Upper lobe of right lung (tissue), 1 donor: ENCODE data around the gene ZNF281. TPM values are rescaled to one million over a fixed set of nuclear protein-coding genes. Genes with fewer than 3 reads are reported as not detected.

Experiments
- ATAC-seq: fragments of 200-7000 bp; cut with Tn5 transposase; one replicate; pipeline ENCODE4 v1.9.1; 2020; ENCODE audit warnings: mild to moderate bottlenecking, moderate library complexity
- DNase-seq: peaks from one replicate; pipeline ENCODE4 v3.0.0-alpha.2; 2020
- H3K27ac ChIP-seq: fragments of 200-600 bp; one replicate; pipeline ENCODE4 v1.8.0; 2022
- H3K27me3 ChIP-seq: fragments of 200-600 bp; one replicate; pipeline ENCODE4 v1.8.0; 2022; ENCODE audit warnings: mild to moderate bottlenecking
- H3K36me3 ChIP-seq: fragments of 200-600 bp; one replicate; pipeline ENCODE4 v1.8.0; 2022
- H3K4me1 ChIP-seq: fragments of 200-600 bp; one replicate; pipeline ENCODE4 v1.8.0; 2022
- H3K4me3 ChIP-seq: fragments of 200-600 bp; one replicate; pipeline ENCODE4 v1.8.0; 2022; ENCODE audit warnings: mild to moderate bottlenecking
- H3K9me3 ChIP-seq: fragments of 200-600 bp; one replicate; pipeline ENCODE4 v1.8.0; 2022
- intact Hi-C: fragments of 100-400 bp; cut with DNase I; formaldehyde crosslinking; loops from one replicate; pipeline ENCODE4 v1.11.0; 2022
- long read RNA-seq: library from polyadenylated mRNA; unstranded; transcript quantifications from one replicate; pipeline ENCODE4 v2.0.0, GENCODE V29; 2021
- total RNA-seq: library from RNA; stranded (reverse); fragmentation: NEBNext Ultra II Directional; extraction: Animal tissue kit (Norgen Biotek cat#: 25700); gene quantifications from one replicate; pipeline ENCODE4 v1.2.1, GENCODE V29; 2021
- TF ChIP-seq, protein P1 (sequence below): fragments of 200-600 bp; IDR thresholded peaks from one replicate; pipeline ENCODE4 v1.8.0; 2022; ENCODE audit warnings: antibody characterized with exemption
- donor health status: DM: no; HTN: yes; CAD: no; lungs with severe emphysema.

ZNF281 gene, protein sequence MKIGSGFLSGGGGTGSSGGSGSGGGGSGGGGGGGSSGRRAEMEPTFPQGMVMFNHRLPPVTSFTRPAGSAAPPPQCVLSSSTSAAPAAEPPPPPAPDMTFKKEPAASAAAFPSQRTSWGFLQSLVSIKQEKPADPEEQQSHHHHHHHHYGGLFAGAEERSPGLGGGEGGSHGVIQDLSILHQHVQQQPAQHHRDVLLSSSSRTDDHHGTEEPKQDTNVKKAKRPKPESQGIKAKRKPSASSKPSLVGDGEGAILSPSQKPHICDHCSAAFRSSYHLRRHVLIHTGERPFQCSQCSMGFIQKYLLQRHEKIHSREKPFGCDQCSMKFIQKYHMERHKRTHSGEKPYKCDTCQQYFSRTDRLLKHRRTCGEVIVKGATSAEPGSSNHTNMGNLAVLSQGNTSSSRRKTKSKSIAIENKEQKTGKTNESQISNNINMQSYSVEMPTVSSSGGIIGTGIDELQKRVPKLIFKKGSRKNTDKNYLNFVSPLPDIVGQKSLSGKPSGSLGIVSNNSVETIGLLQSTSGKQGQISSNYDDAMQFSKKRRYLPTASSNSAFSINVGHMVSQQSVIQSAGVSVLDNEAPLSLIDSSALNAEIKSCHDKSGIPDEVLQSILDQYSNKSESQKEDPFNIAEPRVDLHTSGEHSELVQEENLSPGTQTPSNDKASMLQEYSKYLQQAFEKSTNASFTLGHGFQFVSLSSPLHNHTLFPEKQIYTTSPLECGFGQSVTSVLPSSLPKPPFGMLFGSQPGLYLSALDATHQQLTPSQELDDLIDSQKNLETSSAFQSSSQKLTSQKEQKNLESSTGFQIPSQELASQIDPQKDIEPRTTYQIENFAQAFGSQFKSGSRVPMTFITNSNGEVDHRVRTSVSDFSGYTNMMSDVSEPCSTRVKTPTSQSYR
- total RNA-seq, result 19.5 TPM
- long read RNA-seq, full-length matches to known transcripts, result 24 of 45 reads
- long read RNA-seq, partial matches to known transcripts, result 0 of 45 reads
- long read RNA-seq, other reads (novel, unspliced or antisense), result 21 of 45 reads

DNA sequence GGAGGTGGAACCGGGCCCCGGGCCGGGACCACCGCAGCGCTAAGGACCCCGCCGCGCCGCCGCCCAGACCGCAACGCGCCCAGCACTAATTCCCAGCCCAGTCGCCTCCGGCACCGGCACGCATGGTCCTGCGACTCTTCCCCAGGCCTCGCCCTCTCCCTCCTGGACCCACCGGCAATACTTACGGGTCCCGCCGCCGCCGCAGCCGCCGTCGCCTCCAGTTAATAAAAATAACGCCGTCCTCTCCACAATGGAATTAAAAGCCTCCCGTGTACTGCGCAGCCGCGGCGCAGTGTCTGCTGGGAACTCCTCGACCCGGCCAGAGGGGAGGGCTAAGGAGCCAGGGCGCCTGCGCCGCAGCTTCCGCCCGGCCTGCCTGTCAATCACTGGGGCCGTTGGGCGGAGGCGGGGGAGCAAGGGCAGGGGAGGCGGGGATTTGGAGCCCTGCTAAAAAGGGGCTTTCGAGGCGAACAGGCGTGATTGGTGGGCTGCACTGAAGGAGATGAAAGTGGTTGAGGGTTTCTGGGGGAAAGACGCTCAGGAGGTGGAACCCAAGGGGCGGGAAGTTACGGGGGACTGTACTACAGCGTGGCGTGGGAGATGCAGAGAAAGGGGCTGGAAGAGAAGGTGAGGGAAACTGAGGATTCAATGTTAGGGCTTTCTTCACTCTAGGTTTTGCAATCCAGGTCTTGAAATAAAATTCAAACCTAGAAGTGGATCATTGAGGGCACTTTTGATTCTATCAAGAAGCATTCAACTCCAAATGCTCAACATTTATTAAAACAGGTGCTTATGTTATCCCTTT, at the start of gene ZNF281:
Gene ZNF281 (minus strand): TSS at position 276 of the 805 bp plus-strand sequence. CDS start 331 bp downstream, outside the sequence.
- Histone ChIP-seq H3K4me3 (peak within 1 kb of the TSS; percentile 76), H3K27me3 (no peaks in the 10 kb centered on the region), H3K27ac (peak within 1 kb of the TSS; percentile 87), H3K9me3 (no peaks in the 10 kb centered on the region), H3K4me1 (peaks cover 49% of the 10 kb centered on the region), H3K36me3 (no peaks in the 10 kb centered on the region)
- intact Hi-C loops, result no loop called here
- DNase-seq (peak; percentile 98), ATAC-seq (peak; percentile 99)
- TF ChIP-seq, protein P1, sequence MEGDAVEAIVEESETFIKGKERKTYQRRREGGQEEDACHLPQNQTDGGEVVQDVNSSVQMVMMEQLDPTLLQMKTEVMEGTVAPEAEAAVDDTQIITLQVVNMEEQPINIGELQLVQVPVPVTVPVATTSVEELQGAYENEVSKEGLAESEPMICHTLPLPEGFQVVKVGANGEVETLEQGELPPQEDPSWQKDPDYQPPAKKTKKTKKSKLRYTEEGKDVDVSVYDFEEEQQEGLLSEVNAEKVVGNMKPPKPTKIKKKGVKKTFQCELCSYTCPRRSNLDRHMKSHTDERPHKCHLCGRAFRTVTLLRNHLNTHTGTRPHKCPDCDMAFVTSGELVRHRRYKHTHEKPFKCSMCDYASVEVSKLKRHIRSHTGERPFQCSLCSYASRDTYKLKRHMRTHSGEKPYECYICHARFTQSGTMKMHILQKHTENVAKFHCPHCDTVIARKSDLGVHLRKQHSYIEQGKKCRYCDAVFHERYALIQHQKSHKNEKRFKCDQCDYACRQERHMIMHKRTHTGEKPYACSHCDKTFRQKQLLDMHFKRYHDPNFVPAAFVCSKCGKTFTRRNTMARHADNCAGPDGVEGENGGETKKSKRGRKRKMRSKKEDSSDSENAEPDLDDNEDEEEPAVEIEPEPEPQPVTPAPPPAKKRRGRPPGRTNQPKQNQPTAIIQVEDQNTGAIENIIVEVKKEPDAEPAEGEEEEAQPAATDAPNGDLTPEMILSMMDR, result no peak

DNA sequence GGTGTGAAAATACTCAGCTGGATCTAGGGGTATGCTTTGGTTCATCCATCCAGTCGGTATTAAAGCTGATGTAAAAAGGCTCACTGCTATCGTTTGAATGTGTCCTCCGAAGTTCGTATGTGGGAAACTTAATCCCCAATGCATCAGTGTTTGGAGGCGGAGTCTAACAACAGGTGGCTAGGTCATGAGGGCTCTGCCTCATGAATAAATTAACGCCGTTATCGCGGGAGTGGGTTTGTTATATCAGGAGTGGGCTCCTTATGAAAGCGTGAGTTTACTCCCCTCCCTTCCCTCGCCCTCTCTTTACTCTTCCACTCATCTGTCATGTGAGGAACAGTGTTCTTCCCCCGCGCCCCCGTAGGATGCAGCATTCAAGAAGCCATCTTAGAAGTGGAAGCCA, 48.9 kb upstream of the ZNF281 start:
- DNase-seq (no peak), ATAC-seq (no peak)
- TF ChIP-seq, protein P1, result no peak
- no peak overlapping the region for H3K27ac ChIP-seq
- intact Hi-C loops, result no loop called here
- no peaks in the 10 kb centered on the region for H3K27me3 ChIP-seq
- H3K9me3 ChIP-seq, result no peaks in the 10 kb centered on the region
- no peak overlapping the region for H3K4me3 ChIP-seq
- H3K36me3 ChIP-seq, result no peaks in the 10 kb centered on the region
- no peaks in the 10 kb centered on the region for H3K4me1 ChIP-seq

DNA sequence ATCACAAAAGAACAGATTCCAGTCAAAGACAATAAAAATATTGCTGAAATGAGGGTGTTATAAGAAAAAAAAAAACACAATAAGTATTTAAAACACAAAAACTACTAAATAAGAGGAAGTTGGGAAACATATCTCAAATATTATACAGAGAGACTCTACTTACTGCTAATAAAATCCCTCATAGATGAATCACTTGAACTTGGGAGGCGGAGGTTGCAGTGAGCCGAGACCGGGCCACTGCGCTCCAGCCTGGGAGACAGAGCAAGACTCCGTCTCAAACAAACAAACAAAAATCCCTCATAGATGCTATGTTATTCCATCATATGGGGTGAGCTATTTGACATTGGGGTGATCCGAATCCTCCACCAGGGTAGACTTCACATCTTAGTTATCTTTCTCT, 48.0 kb upstream of the ZNF281 start:
- H3K9me3 ChIP-seq, result no peaks in the 10 kb centered on the region
- TF ChIP-seq, protein P1, result no peak
- intact Hi-C loops, result no loop called here
- DNase-seq (no peak), ATAC-seq (no peak)
- no peaks in the 10 kb centered on the region for H3K4me1 ChIP-seq
- no peak overlapping the region for H3K27ac ChIP-seq
- H3K36me3 ChIP-seq, result no peaks in the 10 kb centered on the region
- H3K27me3 ChIP-seq, result no peaks in the 10 kb centered on the region
- no peak overlapping the region for H3K4me3 ChIP-seq

DNA sequence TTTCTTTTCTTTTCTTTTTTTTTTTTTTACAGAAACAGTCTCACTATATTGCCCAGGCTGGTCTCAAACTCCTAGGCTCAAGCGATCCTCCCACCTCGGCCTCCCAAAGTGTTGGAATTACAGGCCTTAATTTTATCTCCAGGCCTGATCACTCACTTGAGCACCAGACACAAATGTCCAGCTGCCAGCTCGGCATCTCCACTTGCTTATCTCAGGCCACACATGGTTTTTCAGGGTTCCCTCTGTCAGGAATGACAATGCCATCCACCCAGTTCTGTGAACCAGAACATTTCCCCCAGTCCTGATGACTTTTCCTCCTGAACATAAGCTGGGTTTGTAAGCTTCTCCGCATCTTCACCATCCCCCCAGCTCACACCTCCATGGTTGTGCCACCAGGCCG, 44.6 kb upstream of the ZNF281 start:
- intact Hi-C loops, result no loop called here
- Histone ChIP-seq H3K4me1 (no peaks in the 10 kb centered on the region), H3K9me3 (no peaks in the 10 kb centered on the region), H3K27me3 (no peaks in the 10 kb centered on the region), H3K4me3 (no peak overlapping the region), H3K27ac (no peak overlapping the region), H3K36me3 (no peaks in the 10 kb centered on the region)
- ATAC-seq (no peak), DNase-seq (no peak)
- TF ChIP-seq, protein P1, result no peak

DNA sequence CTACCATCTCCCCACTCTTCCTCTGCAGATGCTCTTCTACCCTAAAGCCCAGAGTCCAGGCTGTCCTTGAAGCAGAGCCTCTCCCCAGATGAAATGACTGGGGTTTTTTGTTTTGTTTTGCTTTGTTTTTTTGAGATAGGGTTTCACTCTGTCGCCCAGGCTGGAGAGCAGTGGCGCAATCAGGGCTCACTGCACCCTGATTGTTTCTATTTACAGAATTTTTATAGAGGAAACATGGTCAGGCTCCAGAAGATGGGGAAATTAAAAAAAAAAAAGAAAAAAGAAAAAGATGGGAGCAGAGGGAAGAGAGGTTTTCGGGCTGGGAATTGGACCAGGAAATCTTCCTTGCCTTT, 43.7 kb upstream of the ZNF281 start:
- intact Hi-C loops, result no loop called here
- no peaks in the 10 kb centered on the region for H3K36me3 ChIP-seq
- TF ChIP-seq, protein P1, result no peak

More for the DNA sequence above, 43.7 kb upstream of the ZNF281 start:
- Histone ChIP-seq H3K27ac (no peak overlapping the region), H3K9me3 (no peaks in the 10 kb centered on the region), H3K4me1 (no peaks in the 10 kb centered on the region), H3K4me3 (no peak overlapping the region), H3K27me3 (no peaks in the 10 kb centered on the region)
- ATAC-seq, result no peak
- DNase-seq, result no peak
